AML-193 (cell line): Measurements from ENCODE around the gene CST11.
"Not testable (repeated sequence)": the region's sequence is repeated elsewhere in the genome, so short reads cannot be mapped to it uniquely, and the experiment has no call there.

Source experiments
- DNase-seq, 2 experiments: peaks; one replicate each; lab custom pipeline; 2025; lab: John Stamatoyannopoulos, UW

CST11 gene

GRCh38 chr20:23452776-23453175, at the start of gene CST11:
TSS of gene CST11 (minus strand) at chr20:23452876. CDS start at chr20:23452811, 65 bp downstream.
- no peak for DNase-seq

- no peak for DNase-seq
Measured at GRCh38 chr20:23501926-23502325, 49.2 kb upstream of the CST11 start.

GRCh38 chr20:23497536-23497935, 44.9 kb upstream of the CST11 start:
- no peak for DNase-seq

- DNase-seq, result no peak
Measured at GRCh38 chr20:23493172-23493772, 40.6 kb upstream of the CST11 start.

GRCh38 chr20:23492292-23492691, 39.6 kb upstream of the CST11 start:
- DNase-seq, result no peak

- DNase-seq, result no peak
Measured at GRCh38 chr20:23490817-23491216, 38.1 kb upstream of the CST11 start, which contains the start of gene CST8. TSS of gene CST8 (plus strand) at chr20:23491117. CDS start at chr20:23491668, 551 bp downstream.

- DNase-seq, result no peak
Measured at GRCh38 chr20:23488996-23489395, 36.3 kb upstream of the CST11 start.

GRCh38 chr20:23488470-23488869, 35.8 kb upstream of the CST11 start:
- no peak for DNase-seq

- no peak for DNase-seq
Measured at GRCh38 chr20:23484081-23484480, 31.4 kb upstream of the CST11 start.

GRCh38 chr20:23482138-23482537, 29.5 kb upstream of the CST11 start:
- no peak for DNase-seq

- DNase-seq, result no peak
Measured at GRCh38 chr20:23479043-23479442, 26.4 kb upstream of the CST11 start.

GRCh38 chr20:23477223-23477622, 24.5 kb upstream of the CST11 start:
- DNase-seq, result no peak

- DNase-seq, result no peak
Measured at GRCh38 chr20:23476015-23476754, 23.5 kb upstream of the CST11 start.

GRCh38 chr20:23475395-23475794, 22.7 kb upstream of the CST11 start:
- no peak for DNase-seq

- DNase-seq, result not testable (repeated sequence)
Measured at GRCh38 chr20:23473293-23473692, 20.6 kb upstream of the CST11 start.

- not testable (repeated sequence) for DNase-seq
Measured at GRCh38 chr20:23472306-23472705, 19.6 kb upstream of the CST11 start.

- not testable (repeated sequence) for DNase-seq
Measured at GRCh38 chr20:23466961-23467360, 14.3 kb upstream of the CST11 start.

GRCh38 chr20:23461180-23461579, 8.5 kb upstream of the CST11 start:
- DNase-seq, result no peak

- DNase-seq, result no peak
Measured at GRCh38 chr20:23459461-23460150, 6.9 kb upstream of the CST11 start.

- no peak for DNase-seq
Measured at GRCh38 chr20:23456873-23457272, 4.2 kb upstream of the CST11 start.

- no peak for DNase-seq
Measured at GRCh38 chr20:23456409-23456808, 3.7 kb upstream of the CST11 start.

GRCh38 chr20:23455639-23456038, 3.0 kb upstream of the CST11 start:
- no peak for DNase-seq

GRCh38 chr20:23454816-23455215, 2.1 kb upstream of the CST11 start:
- DNase-seq, result no peak
